ENCODE measurements around the gene OPA3.
A peak's percentile ranks its signal among the peaks of the same experiment; 100 is the strongest.

GRCh38 chr19:45485305-45486077, 99.1 kb downstream of the OPA3 start:
- TF ChIP-seq CTCF (IDR thresholded peaks at IDR 0.05; ENCODE audit: low read length) (peak; percentile 63), EZH2 (IDR thresholded peaks at IDR 0.05; ENCODE audit: borderline replicate concordance, low read length) (no peak)

Data from OCI-LY1 (cell line).